ENCODE results near the gene INO80D. TPM values are rescaled to one million over a fixed set of nuclear protein-coding genes. Genes with fewer than 3 reads are reported as not detected.
"Not testable (repeated sequence)": the region's sequence is repeated elsewhere in the genome, so short reads cannot be mapped to it uniquely, and the experiment has no call there.

INO80D gene
- 10 to 100 TPM; 16.3 to 29.9 (median 19.3) TPM for total RNA-seq

GRCh38 chr2:206085742-206086445, at the start of gene INO80D:
INO80D (minus strand) TSS chr2:206086174; CDS start chr2:206063016, 23,158 bp downstream.
- intact Hi-C loops (cut with DNase I; ENCODE audit: low total_unique reads) = no loop called here
- TF ChIP-seq CTCF (IDR thresholded peaks at IDR 0.05) = peak; percentile 49 to 73 (median 55)
- TF ChIP-seq POLR2A (IDR thresholded peaks at IDR 0.05) = peak; percentile 59
- TF ChIP-seq POLR2AphosphoS5 (IDR thresholded peaks at IDR 0.05) = peak; percentile 26 to 59 (median 56)
- DNase-seq (ENCODE audit: low spot score in 2 of 2) = peak; percentile 65 to 74

GRCh38 chr2:206127656-206128055, 41.7 kb upstream of the INO80D start:
- intact Hi-C loops (cut with DNase I; ENCODE audit: low total_unique reads) = no loop called here
- peaks cover 17% of the 10 kb centered on the region for H3K36me3 ChIP-seq
- H3K27me3 ChIP-seq = no peaks in the 10 kb centered on the region
- H3K9me3 ChIP-seq = no peaks in the 10 kb centered on the region
- no peak overlapping the region for H3K27ac ChIP-seq
- no peak for DNase-seq (ENCODE audit: low spot score in 2 of 2)
- H3K4me3 ChIP-seq = no peak overlapping the region
- H3K4me1 ChIP-seq = no peaks in the 10 kb centered on the region
- TF ChIP-seq CTCF (IDR thresholded peaks at IDR 0.05) (no peak), POLR2AphosphoS5 (IDR thresholded peaks at IDR 0.05) (no peak), POLR2A (IDR thresholded peaks at IDR 0.05) (no peak)

More at GRCh38 chr2:206085742-206086445, at the start of gene INO80D:
- Histone ChIP-seq H3K27ac (peak within 1 kb of the TSS; percentile 99 to 100), H3K9me3 (no peaks in the 10 kb centered on the region), H3K4me3 (peak within 1 kb of the TSS; percentile 84 to 99 (median 87)), H3K36me3 (no peaks in the 10 kb centered on the region), H3K4me1 (peaks cover 0 to 2% of the 10 kb centered on the region in 2 donors), H3K27me3 (no peaks in the 10 kb centered on the region)

GRCh38 chr2:206125901-206126300, 39.9 kb upstream of the INO80D start:
- no peaks in the 10 kb centered on the region for H3K4me1 ChIP-seq
- intact Hi-C loops (cut with DNase I; ENCODE audit: low total_unique reads) = no loop called here
- peaks cover 24% of the 10 kb centered on the region for H3K36me3 ChIP-seq
- H3K9me3 ChIP-seq = peaks cover 0 to 7% of the 10 kb centered on the region in 2 donors
- TF ChIP-seq POLR2AphosphoS5 (IDR thresholded peaks at IDR 0.05) (no peak), CTCF (IDR thresholded peaks at IDR 0.05) (no peak), POLR2A (IDR thresholded peaks at IDR 0.05) (no peak)
- H3K4me3 ChIP-seq = no peak overlapping the region
- no peak for DNase-seq (ENCODE audit: low spot score in 2 of 2)
- H3K27me3 ChIP-seq = no peaks in the 10 kb centered on the region
- H3K27ac ChIP-seq = no peak overlapping the region

DNA sequence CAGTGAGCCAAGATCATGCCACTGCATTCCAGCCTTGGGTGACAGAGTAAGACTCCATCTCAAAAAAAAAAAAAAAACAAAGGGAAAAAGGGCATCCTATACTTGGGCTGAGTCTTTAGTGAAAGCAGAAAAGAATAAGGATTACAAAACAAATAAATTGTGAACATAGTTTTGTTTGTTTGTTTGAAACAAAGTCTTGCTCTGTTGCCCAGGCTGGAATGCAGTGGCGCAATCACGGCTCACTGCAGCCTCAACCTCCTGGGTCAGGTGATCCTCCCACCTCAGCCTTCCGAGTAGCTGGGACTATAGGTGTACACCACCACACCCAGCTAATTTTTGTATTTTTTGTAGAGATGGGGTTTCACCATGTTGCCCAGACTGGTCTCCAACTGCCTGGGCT, 36.6 kb upstream of the INO80D start:
- not testable (repeated sequence) for H3K4me1 ChIP-seq

GRCh38 chr2:206116278-206116677, 30.3 kb upstream of the INO80D start:
- no peak for DNase-seq (ENCODE audit: low spot score in 2 of 2)
- no peak overlapping the region for H3K4me3 ChIP-seq
- no peak overlapping the region for H3K27ac ChIP-seq
- intact Hi-C loops (cut with DNase I; ENCODE audit: low total_unique reads) = no loop called here
- H3K27me3 ChIP-seq = no peaks in the 10 kb centered on the region
- TF ChIP-seq CTCF (IDR thresholded peaks at IDR 0.05) (no peak), POLR2AphosphoS5 (IDR thresholded peaks at IDR 0.05) (no peak), POLR2A (IDR thresholded peaks at IDR 0.05) (no peak)
- no peaks in the 10 kb centered on the region for H3K4me1 ChIP-seq
- H3K36me3 ChIP-seq = peaks cover 7% of the 10 kb centered on the region
- H3K9me3 ChIP-seq = peaks cover 0 to 13% of the 10 kb centered on the region in 2 donors

More for the DNA sequence above, 36.6 kb upstream of the INO80D start:
- H3K36me3 ChIP-seq = peaks cover 23% of the 10 kb centered on the region
- H3K27ac ChIP-seq; intact Hi-C loops (cut with DNase I; ENCODE audit: low total_unique reads); H3K4me3 ChIP-seq; DNase-seq (ENCODE audit: low spot score in 2 of 2); H3K27me3 ChIP-seq: not testable (repeated sequence)
- H3K9me3 ChIP-seq = peaks cover 0 to 17% of the 10 kb centered on the region in 2 donors

Measured in breast epithelium (tissue), 4 donors.